ENCODE data around the gene NUP42.
"Not testable (repeated sequence)": the region's sequence is repeated elsewhere in the genome, so short reads cannot be mapped to it uniquely, and the experiment has no call there.

The NUP42 gene

GRCh38 chr7:23184709-23185359 is 3.0 kb downstream of the NUP42 start:
- peak; percentile 31 for TF ChIP-seq CTCF (IDR thresholded peaks at IDR 0.05; ENCODE audit: extremely low read depth, missing control alignments)
- DNase-seq (ENCODE audit: low spot score): no peak

- no peak for TF ChIP-seq CTCF (IDR thresholded peaks at IDR 0.05; ENCODE audit: extremely low read depth, missing control alignments)
These were observed 4.1 kb downstream of the NUP42 start for GRCh38 chr7:23185980-23186379.

GRCh38 chr7:23191022-23191421 is 9.2 kb downstream of the NUP42 start:
- no peak for DNase-seq (ENCODE audit: low spot score)
- TF ChIP-seq CTCF (IDR thresholded peaks at IDR 0.05; ENCODE audit: extremely low read depth, missing control alignments): no peak

More at GRCh38 chr7:23185980-23186379, 4.1 kb downstream of the NUP42 start:
- DNase-seq (ENCODE audit: low spot score): no peak

- not testable (repeated sequence) for DNase-seq (ENCODE audit: low spot score)
These were observed 11.9 kb downstream of the NUP42 start for GRCh38 chr7:23193650-23194227.

- TF ChIP-seq CTCF (IDR thresholded peaks at IDR 0.05; ENCODE audit: extremely low read depth, missing control alignments): no peak
These were observed 14.5 kb downstream of the NUP42 start for GRCh38 chr7:23196306-23196705.

GRCh38 chr7:23197745-23198144 is 15.9 kb downstream of the NUP42 start:
- DNase-seq (ENCODE audit: low spot score): not testable (repeated sequence)

More at GRCh38 chr7:23196306-23196705, 14.5 kb downstream of the NUP42 start:
- no peak for DNase-seq (ENCODE audit: low spot score)

- no peak for TF ChIP-seq CTCF (IDR thresholded peaks at IDR 0.05; ENCODE audit: extremely low read depth, missing control alignments)
These were observed 18.5 kb downstream of the NUP42 start for GRCh38 chr7:23200331-23200730.

GRCh38 chr7:23204241-23204640 is 22.4 kb downstream of the NUP42 start:
- no peak for DNase-seq (ENCODE audit: low spot score)
- no peak for TF ChIP-seq CTCF (IDR thresholded peaks at IDR 0.05; ENCODE audit: extremely low read depth, missing control alignments)

More at GRCh38 chr7:23200331-23200730, 18.5 kb downstream of the NUP42 start:
- no peak for DNase-seq (ENCODE audit: low spot score)
